Fibroblast of the aortic adventitia (primary cell): ENCODE data around the gene EVI5. TPM values are rescaled to one million over a fixed set of nuclear protein-coding genes. Genes with fewer than 3 reads are reported as not detected.
"Not testable (repeated sequence)": the region's sequence is repeated elsewhere in the genome, so short reads cannot be mapped to it uniquely, and the experiment has no call there.

Source experiments
- DNase-seq: peaks from one replicate; pipeline ENCODE4 v3.0.0-alpha.2; 2010; ENCODE audit warnings: low read depth
- H3K4me3 ChIP-seq: 2 replicates; pipeline ENCODE4 v1.5.1; 2011; ENCODE audit warnings: low read depth, mild to moderate bottlenecking, control low read depth, low read length, moderate library complexity
- CTCF ChIP-seq: IDR thresholded peaks from 2 replicates; pipeline ENCODE4 v1.5.1; 2011; ENCODE audit warnings: mild to moderate bottlenecking, low read length, control low read depth, inconsistent platforms; ENCODE audit not compliant: insufficient read depth
- total RNA-seq: library from RNA; depleted of rRNA; stranded (reverse); fragments of >200 nt; gene quantifications from 2 replicates; pipeline ENCODE4 v1.2.3, GENCODE V29; 2012; ENCODE audit warnings: low replicate concordance

The EVI5 gene
- total RNA-seq, 1 donor, result 55.3 TPM

GRCh38 chr1:92538413-92539061, 246.4 kb downstream of the EVI5 start:
- TF ChIP-seq CTCF, result no peak
- no peak overlapping the region for H3K4me3 ChIP-seq
- peak; percentile 33 for DNase-seq

DNA sequence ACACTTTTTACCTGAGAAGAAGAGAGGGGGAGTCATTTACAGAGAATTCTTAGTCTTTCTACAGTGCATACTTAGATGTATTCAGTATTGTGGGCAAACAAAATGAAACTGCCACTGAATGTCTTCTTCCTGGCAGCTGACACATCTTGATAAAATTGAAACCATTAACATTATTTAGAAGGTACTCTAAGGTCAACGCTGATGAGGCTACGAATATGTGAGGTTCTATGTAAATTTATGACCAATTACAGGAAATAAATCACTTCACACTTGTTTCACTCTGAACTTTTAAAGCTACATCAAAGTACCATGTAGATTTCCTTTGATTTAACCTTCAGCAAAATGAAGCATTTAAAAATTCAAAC, 246.9 kb downstream of the EVI5 start:
- no peak for DNase-seq
- no peak for TF ChIP-seq CTCF
- no peak overlapping the region for H3K4me3 ChIP-seq

- DNase-seq, result peak; percentile 54
Observed at GRCh38 chr1:92536980-92537884, 247.7 kb downstream of the EVI5 start.

GRCh38 chr1:92536211-92536979, 248.5 kb downstream of the EVI5 start:
- no peak for DNase-seq
- no peak for TF ChIP-seq CTCF
- H3K4me3 ChIP-seq, result no peak overlapping the region

More at GRCh38 chr1:92536980-92537884, 247.7 kb downstream of the EVI5 start:
- no peak for TF ChIP-seq CTCF
- no peak overlapping the region for H3K4me3 ChIP-seq

- H3K4me3 ChIP-seq, DNase-seq: not testable (repeated sequence)
Observed at GRCh38 chr1:92532371-92532770, 252.5 kb downstream of the EVI5 start.

DNA sequence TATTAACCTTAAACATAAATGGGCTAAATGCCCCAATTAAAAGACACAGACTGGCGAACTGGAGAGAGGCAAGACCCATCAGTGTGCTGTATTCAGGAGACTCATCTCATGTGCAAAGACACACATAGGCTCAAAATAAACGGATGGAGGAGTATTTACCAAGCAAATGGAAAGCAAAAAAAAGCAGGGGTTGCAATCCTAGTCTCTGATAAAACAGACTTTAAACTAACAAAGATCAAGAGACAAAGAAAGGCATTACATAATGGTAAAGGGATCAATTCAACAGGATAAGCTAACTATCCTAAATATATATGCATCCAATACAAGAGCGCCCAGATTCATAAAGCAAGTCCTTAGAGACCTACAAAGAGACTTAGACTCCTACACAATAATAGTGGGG, 253.0 kb downstream of the EVI5 start:
- DNase-seq, H3K4me3 ChIP-seq: not testable (repeated sequence)

DNA sequence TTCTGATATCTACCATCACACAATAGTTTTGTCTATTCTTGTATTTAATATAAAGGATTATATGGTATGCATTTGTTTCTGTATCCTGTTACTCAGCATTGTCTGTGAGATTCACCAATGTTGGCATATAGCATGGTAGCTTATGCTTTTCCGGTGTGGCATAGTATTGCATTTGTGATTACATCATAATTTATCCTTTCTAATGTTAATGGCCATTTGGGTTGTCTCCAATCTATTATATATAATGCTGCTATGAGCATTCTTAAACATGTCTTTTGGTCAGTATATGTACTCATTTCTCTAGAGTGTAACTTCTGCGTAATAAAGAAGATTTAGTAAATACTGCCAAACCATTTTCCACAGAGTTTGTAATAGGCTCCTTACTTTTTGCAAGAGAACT, 257.2 kb downstream of the EVI5 start:
- DNase-seq, result no peak
- no peak overlapping the region for H3K4me3 ChIP-seq
- TF ChIP-seq CTCF, result no peak

- DNase-seq, H3K4me3 ChIP-seq: not testable (repeated sequence)
Observed at GRCh38 chr1:92524944-92525590, 259.8 kb downstream of the EVI5 start.
